Lower lobe of right lung (tissue), 2 donors: ENCODE data around the gene FAM161A. TPM values are rescaled to one million over a fixed set of nuclear protein-coding genes. Genes with fewer than 3 reads are reported as not detected.
"Not testable (repeated sequence)": the region's sequence is repeated elsewhere in the genome, so short reads cannot be mapped to it uniquely, and the experiment has no call there.

Experiments used
- ATAC-seq, 2 donors: fragments of 200-7000 bp; cut with Tn5 transposase; one replicate each; pipeline ENCODE4 v1.9.1; 2020 to 2022; ENCODE audit warnings: mild to moderate bottlenecking in 2 of 2, moderate library complexity in 2 of 2
- DNase-seq: peaks from one replicate; pipeline ENCODE4 v3.0.0-alpha.2; 2020
- H3K27ac ChIP-seq: fragments of 200-600 bp; one replicate; pipeline ENCODE4 v1.8.0; 2022
- H3K27me3 ChIP-seq: fragments of 200-600 bp; one replicate; pipeline ENCODE4 v1.8.0; 2022; ENCODE audit warnings: low read depth
- H3K36me3 ChIP-seq: fragments of 200-600 bp; one replicate; pipeline ENCODE4 v1.8.0; 2022; ENCODE audit warnings: mild to moderate bottlenecking
- H3K4me1 ChIP-seq: fragments of 200-600 bp; one replicate; pipeline ENCODE4 v1.8.0; 2022
- H3K4me3 ChIP-seq: fragments of 200-600 bp; one replicate; pipeline ENCODE4 v1.8.0; 2022; ENCODE audit warnings: mild to moderate bottlenecking
- H3K9me3 ChIP-seq: fragments of 200-600 bp; one replicate; pipeline ENCODE4 v1.8.0; 2022
- intact Hi-C: fragments of 100-400 bp; cut with DNase I; formaldehyde crosslinking; loops from one replicate; pipeline ENCODE4 v1.11.0; 2022
- total RNA-seq: library from RNA; stranded (reverse); fragmentation: NEBNext Ultra II Directional; extraction: Animal tissue kit (Norgen Biotek cat#: 25700); gene quantifications from one replicate; pipeline ENCODE4 v1.2.1, GENCODE V29; 2021
- TF ChIP-seq, protein P1 (sequence below): fragments of 200-600 bp; IDR thresholded peaks from one replicate; pipeline ENCODE4 v1.8.0; 2022; ENCODE audit warnings: antibody characterized with exemption, mild to moderate bottlenecking
- donor health status: DM: no; HTN: yes; CAD: no; lungs with severe emphysema.

Gene FAM161A
- total RNA-seq, 1 donor from 2014 or later = 2.6 TPM

DNA sequence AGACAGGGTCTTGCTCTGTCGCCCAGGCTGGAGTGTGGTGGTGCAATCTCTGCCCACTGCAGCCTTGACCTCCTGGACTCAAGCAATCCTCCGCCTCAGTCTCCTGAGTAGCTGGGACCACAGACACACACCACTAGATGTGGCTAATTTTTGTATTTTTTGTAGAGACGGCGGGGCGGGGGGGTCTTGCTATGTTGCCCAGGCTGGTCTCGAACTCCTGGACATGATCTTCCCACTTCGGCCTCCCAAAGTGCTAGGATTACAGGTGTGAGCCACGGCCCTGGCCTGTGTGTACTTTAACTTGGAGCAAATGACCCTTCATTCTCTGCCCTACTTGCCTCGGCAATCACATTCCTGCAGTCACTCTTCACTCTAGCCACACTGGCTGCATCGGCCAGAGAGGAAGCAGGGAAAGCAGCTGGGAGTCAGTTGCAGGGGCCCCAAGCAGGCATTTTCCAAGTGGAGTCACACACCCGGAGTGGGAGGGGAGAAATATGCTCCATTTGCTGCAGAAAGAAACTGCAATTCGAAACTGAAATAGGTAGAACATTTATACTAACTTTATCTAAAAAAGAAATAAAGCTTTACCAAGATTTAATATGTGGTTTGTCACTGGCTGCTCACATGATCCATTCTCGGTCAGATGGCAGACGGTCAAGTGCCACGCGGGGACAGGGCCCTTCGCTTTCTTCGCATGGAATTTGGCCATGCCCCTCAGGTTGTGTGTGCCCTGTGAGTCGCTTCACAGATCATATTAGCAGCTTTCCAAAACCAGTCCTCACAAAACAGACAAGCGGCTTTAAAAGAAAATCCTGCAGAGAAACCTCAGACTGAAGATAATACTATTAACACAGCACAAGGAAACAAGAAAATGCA, 37.1 kb downstream of the FAM161A start:
- DNase-seq (no peak), ATAC-seq (peak; percentile 60 to 68)
- Histone ChIP-seq H3K27me3 (no peaks in the 10 kb centered on the region), H3K4me3 (no peak overlapping the region), H3K4me1 (no peaks in the 10 kb centered on the region), H3K9me3 (no peaks in the 10 kb centered on the region), H3K36me3 (no peaks in the 10 kb centered on the region), H3K27ac (no peak overlapping the region)
- intact Hi-C loops = no loop called here
- TF ChIP-seq, protein P1, sequence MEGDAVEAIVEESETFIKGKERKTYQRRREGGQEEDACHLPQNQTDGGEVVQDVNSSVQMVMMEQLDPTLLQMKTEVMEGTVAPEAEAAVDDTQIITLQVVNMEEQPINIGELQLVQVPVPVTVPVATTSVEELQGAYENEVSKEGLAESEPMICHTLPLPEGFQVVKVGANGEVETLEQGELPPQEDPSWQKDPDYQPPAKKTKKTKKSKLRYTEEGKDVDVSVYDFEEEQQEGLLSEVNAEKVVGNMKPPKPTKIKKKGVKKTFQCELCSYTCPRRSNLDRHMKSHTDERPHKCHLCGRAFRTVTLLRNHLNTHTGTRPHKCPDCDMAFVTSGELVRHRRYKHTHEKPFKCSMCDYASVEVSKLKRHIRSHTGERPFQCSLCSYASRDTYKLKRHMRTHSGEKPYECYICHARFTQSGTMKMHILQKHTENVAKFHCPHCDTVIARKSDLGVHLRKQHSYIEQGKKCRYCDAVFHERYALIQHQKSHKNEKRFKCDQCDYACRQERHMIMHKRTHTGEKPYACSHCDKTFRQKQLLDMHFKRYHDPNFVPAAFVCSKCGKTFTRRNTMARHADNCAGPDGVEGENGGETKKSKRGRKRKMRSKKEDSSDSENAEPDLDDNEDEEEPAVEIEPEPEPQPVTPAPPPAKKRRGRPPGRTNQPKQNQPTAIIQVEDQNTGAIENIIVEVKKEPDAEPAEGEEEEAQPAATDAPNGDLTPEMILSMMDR = no peak

- H3K36me3 ChIP-seq = no peaks in the 10 kb centered on the region
- ATAC-seq (no peak), DNase-seq (no peak)
- TF ChIP-seq, protein P1 = no peak
- H3K27ac ChIP-seq = no peak overlapping the region
- H3K4me3 ChIP-seq = no peak overlapping the region
- H3K27me3 ChIP-seq = no peaks in the 10 kb centered on the region
- no peaks in the 10 kb centered on the region for H3K4me1 ChIP-seq
- no peaks in the 10 kb centered on the region for H3K9me3 ChIP-seq
- intact Hi-C loops = no loop called here
Measured at GRCh38 chr2:61814539-61815160, 39.2 kb downstream of the FAM161A start.

DNA sequence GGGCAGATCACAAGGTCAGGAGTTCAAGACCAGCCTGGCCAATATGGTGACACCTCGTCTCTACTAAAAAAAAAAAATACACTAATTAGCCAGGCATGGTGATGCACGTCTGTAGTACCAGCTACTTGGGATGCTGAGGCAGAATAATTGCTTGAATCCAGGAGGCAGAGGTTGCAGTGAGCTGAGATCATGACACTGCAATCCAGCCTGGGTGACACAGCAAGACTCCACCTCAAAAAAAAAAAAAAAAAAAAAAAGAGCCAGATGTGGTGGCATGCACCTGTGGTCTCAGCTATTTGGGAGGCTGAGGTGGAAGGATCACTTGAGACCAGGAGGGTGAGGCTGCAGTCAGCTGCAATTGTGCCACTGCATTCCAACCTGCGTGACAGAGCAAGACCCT, 40.5 kb downstream of the FAM161A start:
- H3K4me3 ChIP-seq, H3K4me1 ChIP-seq, intact Hi-C loops, ATAC-seq, DNase-seq, H3K27ac ChIP-seq, H3K9me3 ChIP-seq, H3K27me3 ChIP-seq, H3K36me3 ChIP-seq: not testable (repeated sequence)

DNA sequence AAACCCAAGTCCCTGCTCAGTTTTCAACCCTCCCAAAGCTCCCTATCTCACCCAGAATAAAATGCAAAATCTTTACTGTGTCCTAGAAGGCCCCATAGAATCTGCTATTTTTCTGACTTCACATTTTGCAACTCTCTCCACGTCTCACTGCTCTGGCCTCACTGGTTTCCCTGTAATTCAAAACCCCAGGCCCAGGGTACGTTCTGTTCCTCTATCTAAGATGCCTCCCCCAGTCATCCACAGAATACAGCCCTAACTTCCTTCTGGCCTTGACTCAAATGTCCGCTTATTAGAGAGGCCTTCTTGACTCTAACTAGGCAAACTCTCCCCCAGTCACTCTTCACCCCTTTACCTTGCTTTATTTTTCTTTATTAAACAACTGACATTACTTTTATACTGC, 42.0 kb downstream of the FAM161A start:
- ATAC-seq = no peak
- intact Hi-C loops = no loop called here

DNA sequence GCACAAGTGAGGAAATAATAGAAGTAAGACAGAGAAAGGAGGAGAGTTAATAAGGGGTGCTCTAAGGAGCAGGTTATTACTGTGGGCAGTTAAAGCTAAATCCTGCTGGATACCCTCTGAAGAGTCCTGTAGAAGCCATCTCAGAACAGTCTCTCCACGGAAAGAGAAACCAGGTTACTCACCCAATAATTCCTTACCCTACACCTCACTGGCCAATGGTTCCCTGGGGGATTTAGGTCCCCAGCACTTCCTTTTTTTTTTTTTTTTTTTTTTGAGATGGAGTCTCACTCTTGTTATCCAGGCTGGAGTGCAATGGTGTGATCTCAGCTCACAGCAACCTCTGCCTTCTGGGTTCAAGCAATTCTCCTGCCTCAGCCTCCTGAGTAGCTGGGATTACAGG, 43.7 kb downstream of the FAM161A start:
- H3K4me1 ChIP-seq, H3K27ac ChIP-seq, H3K4me3 ChIP-seq, H3K36me3 ChIP-seq, H3K9me3 ChIP-seq, H3K27me3 ChIP-seq, ATAC-seq, intact Hi-C loops, DNase-seq: not testable (repeated sequence)

More for the DNA sequence above, 42.0 kb downstream of the FAM161A start:
- no peak for DNase-seq
- Histone ChIP-seq H3K9me3 (no peaks in the 10 kb centered on the region), H3K4me3 (no peak overlapping the region), H3K27me3 (no peaks in the 10 kb centered on the region), H3K36me3 (no peaks in the 10 kb centered on the region), H3K27ac (no peak overlapping the region), H3K4me1 (no peaks in the 10 kb centered on the region)
- TF ChIP-seq, protein P1 = no peak

DNA sequence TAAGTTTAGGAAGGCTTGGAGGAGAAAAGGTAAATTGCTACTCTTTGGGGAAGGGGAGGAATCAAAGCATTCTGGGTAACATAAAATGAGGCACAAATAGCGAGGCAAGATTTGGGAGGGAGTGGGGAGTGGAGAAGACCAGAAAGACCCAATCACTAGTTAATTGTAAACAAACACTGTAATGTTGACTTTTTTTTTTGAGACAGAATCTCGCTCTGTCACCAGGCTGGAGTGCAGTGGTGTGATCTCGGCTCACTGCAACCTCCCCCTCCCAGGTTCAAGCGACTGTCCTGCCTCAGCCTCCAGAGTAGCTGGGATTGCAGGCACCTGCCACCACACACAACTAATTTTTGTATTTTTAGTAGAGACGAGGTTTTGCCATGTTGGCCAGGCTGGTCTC, 45.2 kb downstream of the FAM161A start:
- H3K27ac ChIP-seq, H3K4me3 ChIP-seq, H3K27me3 ChIP-seq, DNase-seq, H3K36me3 ChIP-seq, H3K4me1 ChIP-seq, ATAC-seq, intact Hi-C loops, H3K9me3 ChIP-seq: not testable (repeated sequence)
